OCI-LY7 (cell line): ENCODE results near the gene PIAS4.

Experiments
- EZH2phosphoT487 ChIP-seq: fragments of 200-600 bp; sonication (generic); IDR thresholded peaks from 2 replicates; pipeline ENCODE4 v1.6.1; 2018; ENCODE audit warnings: low read depth, borderline replicate concordance, mild to moderate bottlenecking, mixed run types, antibody characterized with exemption, low read length, moderate library complexity, mixed read lengths
- TF ChIP-seq, protein P1 (sequence below): fragments of 200-600 bp; sonication (generic); conservative IDR thresholded peaks from 2 replicates; pipeline ENCODE4 v1.5.1; 2014; ENCODE audit warnings: mild to moderate bottlenecking, antibody characterized with exemption, low read length, moderate library complexity, mixed read lengths

DNA sequence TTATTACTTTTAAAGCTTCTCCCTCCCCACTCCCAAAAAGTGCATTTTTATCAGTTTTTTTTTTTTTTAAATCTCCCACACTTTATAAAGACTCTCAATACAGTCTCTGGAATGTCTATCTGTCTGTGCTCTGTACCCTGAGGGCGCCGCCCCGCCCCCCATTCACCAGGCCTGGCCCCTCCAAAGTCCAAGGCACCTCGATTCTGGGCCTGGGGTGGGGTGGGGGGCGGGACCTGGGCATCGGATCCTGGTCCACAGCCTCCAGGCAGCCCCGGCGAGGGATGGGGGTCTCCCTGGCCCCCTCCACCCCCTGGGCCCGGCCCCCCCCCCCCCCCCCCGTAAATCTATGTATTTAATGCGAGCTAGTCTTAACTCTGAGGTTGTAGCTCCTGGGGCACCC is 35.9 kb downstream of the PIAS4 start:
- TF ChIP-seq, protein P1, sequence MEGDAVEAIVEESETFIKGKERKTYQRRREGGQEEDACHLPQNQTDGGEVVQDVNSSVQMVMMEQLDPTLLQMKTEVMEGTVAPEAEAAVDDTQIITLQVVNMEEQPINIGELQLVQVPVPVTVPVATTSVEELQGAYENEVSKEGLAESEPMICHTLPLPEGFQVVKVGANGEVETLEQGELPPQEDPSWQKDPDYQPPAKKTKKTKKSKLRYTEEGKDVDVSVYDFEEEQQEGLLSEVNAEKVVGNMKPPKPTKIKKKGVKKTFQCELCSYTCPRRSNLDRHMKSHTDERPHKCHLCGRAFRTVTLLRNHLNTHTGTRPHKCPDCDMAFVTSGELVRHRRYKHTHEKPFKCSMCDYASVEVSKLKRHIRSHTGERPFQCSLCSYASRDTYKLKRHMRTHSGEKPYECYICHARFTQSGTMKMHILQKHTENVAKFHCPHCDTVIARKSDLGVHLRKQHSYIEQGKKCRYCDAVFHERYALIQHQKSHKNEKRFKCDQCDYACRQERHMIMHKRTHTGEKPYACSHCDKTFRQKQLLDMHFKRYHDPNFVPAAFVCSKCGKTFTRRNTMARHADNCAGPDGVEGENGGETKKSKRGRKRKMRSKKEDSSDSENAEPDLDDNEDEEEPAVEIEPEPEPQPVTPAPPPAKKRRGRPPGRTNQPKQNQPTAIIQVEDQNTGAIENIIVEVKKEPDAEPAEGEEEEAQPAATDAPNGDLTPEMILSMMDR = no peak
- TF ChIP-seq EZH2phosphoT487 = no peak
